ENCODE measurements around the gene CHRNA7. TPM values are rescaled to one million over a fixed set of nuclear protein-coding genes. Genes with fewer than 3 reads are reported as not detected.
"Not testable (repeated sequence)": the region's sequence is repeated elsewhere in the genome, so short reads cannot be mapped to it uniquely, and the experiment has no call there.

Gene CHRNA7
- total and polyA plus RNA-seq, 9 donors: 1.6 to 5.2 (median 3.3) TPM

DNA sequence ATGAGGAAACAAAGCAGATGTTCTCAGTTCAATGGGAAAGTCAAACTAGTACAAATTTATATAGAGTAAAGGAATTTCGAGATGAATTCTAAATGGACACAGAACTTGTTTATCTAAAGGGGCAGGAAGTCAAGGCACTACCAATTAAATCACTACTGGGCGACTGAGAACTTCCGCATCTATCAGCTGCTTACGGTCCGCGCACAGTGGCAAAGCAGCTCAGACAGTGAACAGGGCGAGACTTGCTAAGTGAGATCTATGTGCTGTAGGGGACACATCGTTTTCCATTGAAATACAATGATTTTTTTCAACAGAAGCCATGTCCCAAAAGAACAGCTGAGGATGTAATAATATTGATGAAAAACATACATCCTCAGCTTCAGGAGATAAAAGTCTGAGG is 105.0 kb downstream of the CHRNA7 start:
- H3K36me3 ChIP-seq: no peaks in the 10 kb centered on the region
- WGBS, 3 donors: 14 to 18% (median 14%) methylated on average over 8 of the region's 8 CpGs
- H3K27ac ChIP-seq: no peak overlapping the region
- no peaks in the 10 kb centered on the region for H3K4me1 ChIP-seq (ENCODE audit: insufficient read depth)
- no peaks in the 10 kb centered on the region for H3K9me3 ChIP-seq
- TF ChIP-seq EP300 (IDR thresholded peaks at IDR 0.05) (no peak), POLR2A (IDR thresholded peaks at IDR 0.05) (no peak)
- TF ChIP-seq, protein P1, sequence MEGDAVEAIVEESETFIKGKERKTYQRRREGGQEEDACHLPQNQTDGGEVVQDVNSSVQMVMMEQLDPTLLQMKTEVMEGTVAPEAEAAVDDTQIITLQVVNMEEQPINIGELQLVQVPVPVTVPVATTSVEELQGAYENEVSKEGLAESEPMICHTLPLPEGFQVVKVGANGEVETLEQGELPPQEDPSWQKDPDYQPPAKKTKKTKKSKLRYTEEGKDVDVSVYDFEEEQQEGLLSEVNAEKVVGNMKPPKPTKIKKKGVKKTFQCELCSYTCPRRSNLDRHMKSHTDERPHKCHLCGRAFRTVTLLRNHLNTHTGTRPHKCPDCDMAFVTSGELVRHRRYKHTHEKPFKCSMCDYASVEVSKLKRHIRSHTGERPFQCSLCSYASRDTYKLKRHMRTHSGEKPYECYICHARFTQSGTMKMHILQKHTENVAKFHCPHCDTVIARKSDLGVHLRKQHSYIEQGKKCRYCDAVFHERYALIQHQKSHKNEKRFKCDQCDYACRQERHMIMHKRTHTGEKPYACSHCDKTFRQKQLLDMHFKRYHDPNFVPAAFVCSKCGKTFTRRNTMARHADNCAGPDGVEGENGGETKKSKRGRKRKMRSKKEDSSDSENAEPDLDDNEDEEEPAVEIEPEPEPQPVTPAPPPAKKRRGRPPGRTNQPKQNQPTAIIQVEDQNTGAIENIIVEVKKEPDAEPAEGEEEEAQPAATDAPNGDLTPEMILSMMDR (IDR thresholded peaks at IDR 0.05): no peak
- H3K27me3 ChIP-seq: no peaks in the 10 kb centered on the region
- intact Hi-C loops (cut with DNase I): no loop called here
- no peak for DNase-seq
- no peak overlapping the region for H3K4me3 ChIP-seq

DNA sequence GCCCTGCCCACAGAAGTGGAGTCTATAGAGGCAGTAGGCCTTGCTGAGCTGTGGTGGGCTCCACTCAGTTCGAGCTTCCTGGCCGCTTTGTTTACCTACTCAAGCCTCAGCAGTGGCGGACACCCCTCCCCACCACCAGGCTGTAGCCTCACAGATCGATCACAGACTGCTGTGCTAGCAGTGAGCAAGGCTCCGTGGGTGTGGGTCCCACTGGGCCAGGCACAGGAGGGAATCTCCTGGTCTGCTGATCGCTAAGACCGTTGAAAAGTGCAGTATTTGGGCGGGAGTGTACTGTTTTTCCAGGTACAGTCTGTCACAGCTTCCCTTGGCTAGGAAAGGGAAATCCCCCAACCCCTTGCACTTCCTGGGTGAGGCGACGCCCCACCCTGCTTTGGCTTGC is 115.2 kb downstream of the CHRNA7 start:
- 89 to 95% (median 94%) methylated on average over 10 of the region's 10 CpGs for WGBS, 3 donors
- H3K27ac ChIP-seq; DNase-seq; intact Hi-C loops (cut with DNase I); H3K27me3 ChIP-seq; H3K9me3 ChIP-seq; H3K36me3 ChIP-seq; H3K4me1 ChIP-seq (ENCODE audit: insufficient read depth); H3K4me3 ChIP-seq: not testable (repeated sequence)

DNA sequence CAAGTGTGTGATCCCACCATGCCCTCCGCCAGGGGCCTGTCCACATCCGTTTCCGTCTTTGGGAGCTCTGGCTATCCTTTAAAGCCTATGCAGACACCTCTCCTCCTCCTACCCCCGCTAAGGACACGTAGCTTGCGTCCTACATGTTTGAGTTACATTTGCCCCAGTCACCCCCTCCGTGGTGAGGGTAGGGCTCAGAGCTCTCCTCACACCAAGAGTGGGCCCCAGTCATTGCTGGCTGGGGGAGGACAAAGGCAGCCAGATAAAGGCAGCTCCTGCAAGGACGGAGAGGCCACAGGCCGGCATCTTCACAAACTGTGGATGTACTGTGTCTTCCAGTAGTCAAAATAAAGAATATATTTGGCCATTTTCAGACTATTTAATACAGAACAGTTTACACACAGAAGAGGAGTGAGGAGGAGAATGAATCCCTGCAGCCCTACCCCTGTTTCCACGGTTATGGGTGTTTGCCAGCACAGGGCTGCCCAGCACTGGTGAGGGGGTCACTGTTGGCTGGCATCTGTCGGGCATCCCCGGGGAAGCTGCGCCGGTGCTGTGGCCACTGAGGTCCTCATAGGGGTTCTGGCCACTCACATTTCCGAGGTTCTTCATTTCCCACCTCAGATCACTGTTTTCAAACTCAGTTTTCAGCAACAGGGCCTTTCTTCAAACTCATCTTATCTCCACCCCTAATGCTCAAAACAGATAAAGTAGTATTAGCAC is 118.7 kb downstream of the CHRNA7 start:
- Histone ChIP-seq H3K4me3 (no peak overlapping the region), H3K27ac (no peak overlapping the region), H3K4me1 (ENCODE audit: insufficient read depth) (no peaks in the 10 kb centered on the region), H3K36me3 (no peaks in the 10 kb centered on the region), H3K9me3 (no peaks in the 10 kb centered on the region), H3K27me3 (no peaks in the 10 kb centered on the region)
- DNase-seq: no peak
- WGBS, 3 donors: 54 to 70% (median 62%) methylated on average over 15 of the region's 15 CpGs
- intact Hi-C loops (cut with DNase I): no loop called here
- TF ChIP-seq EP300 (IDR thresholded peaks at IDR 0.05) (no peak), POLR2A (IDR thresholded peaks at IDR 0.05) (no peak)
- TF ChIP-seq, protein P1 (IDR thresholded peaks at IDR 0.05): no peak

DNA sequence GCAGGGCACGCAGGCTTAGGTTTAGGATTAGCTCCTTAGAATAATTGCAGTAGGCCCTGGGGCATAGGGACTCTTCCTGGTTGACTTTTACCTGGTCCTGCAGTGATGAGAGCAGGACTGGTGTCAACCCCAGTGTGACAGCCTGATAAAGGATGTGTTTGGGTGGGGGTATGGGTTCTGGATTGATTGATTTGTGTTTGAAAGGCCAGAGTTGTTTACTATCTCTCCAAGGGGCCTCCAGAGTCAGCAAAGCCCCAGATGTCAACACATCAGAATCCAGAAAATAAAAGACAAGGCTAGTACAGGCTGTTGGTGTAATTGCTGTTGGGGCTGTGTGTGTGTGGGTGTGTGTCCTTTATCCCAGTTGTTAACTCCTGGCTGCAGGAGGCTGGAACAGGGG is 122.3 kb downstream of the CHRNA7 start:
- no peaks in the 10 kb centered on the region for H3K27me3 ChIP-seq
- 67 to 82% (median 81%) methylated on average over 1 of the region's 1 CpG for WGBS, 3 donors
- no peaks in the 10 kb centered on the region for H3K36me3 ChIP-seq
- no peaks in the 10 kb centered on the region for H3K4me1 ChIP-seq (ENCODE audit: insufficient read depth)
- no peak overlapping the region for H3K27ac ChIP-seq
- intact Hi-C loops (cut with DNase I): no loop called here
- no peaks in the 10 kb centered on the region for H3K9me3 ChIP-seq
- no peak overlapping the region for H3K4me3 ChIP-seq
- no peak for DNase-seq
- TF ChIP-seq, protein P1 (IDR thresholded peaks at IDR 0.05): no peak
- TF ChIP-seq EP300 (IDR thresholded peaks at IDR 0.05) (no peak), POLR2A (IDR thresholded peaks at IDR 0.05) (no peak)

DNA sequence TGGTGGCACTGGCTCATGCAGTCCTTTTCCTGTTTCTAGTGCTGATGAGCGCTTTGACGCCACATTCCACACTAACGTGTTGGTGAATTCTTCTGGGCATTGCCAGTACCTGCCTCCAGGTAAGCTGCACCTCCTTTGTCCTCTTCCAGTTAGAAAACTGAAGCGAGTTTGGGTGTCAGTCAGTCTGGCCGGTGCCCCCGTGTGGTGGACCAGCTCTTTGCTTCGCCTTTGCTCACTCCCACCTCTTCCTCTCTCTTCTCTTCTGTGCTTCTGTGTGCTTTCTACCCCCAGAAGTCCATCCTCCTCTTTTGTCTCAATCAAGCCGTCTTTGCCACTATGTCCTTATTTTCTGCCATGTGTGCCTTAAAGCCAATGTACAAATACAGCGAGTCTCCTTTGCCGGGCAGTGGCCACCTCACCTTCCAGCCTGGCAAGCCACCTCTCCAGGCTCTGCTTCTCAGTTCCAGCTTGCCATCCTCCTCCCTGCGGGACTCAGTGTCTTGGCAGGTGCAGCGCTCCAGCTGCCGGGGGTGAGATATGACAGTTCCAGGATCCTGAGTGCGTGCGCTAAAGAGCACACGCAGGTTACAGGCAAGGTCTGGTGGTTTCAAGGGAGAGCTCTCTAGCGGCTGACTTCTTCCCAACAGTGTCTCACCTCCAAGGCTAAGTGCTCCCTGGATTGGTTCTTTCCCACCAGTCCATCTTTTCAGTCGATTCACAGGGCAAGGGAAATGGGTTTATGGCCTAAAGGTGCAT is 123.7 kb downstream of the CHRNA7 start:
- H3K36me3 ChIP-seq; H3K27me3 ChIP-seq; DNase-seq; intact Hi-C loops (cut with DNase I); H3K4me3 ChIP-seq; H3K4me1 ChIP-seq (ENCODE audit: insufficient read depth); H3K9me3 ChIP-seq; H3K27ac ChIP-seq: not testable (repeated sequence)
- WGBS, 3 donors: no CpG with 5 or more reads among the region's 18 CpGs

DNA sequence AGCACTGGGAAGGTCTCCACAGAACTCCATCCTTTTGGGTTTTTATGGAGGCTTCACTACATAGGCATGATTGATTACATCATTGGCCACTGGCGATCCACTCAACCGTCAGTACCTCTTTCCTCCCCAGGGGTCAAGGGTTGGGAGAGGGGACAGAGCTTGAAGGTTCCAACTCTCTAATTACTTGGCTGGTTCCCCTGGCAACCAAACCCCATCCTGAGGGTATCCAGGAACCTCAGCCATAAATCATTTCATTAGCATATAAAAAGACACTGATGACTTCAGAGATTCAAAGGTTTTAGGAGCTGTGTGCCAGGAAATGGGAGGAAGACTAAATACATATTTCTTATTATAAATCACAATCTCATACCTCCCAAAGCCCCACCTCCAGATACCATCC is 131.8 kb downstream of the CHRNA7 start:
- 80% methylated on average over 1 of the region's 2 CpGs; no CpG with 5 or more reads in 2 of the 3 donors for WGBS, 3 donors
- H3K36me3 ChIP-seq; DNase-seq; H3K9me3 ChIP-seq; H3K4me3 ChIP-seq; intact Hi-C loops (cut with DNase I); H3K27ac ChIP-seq; H3K27me3 ChIP-seq; H3K4me1 ChIP-seq (ENCODE audit: insufficient read depth): not testable (repeated sequence)

DNA sequence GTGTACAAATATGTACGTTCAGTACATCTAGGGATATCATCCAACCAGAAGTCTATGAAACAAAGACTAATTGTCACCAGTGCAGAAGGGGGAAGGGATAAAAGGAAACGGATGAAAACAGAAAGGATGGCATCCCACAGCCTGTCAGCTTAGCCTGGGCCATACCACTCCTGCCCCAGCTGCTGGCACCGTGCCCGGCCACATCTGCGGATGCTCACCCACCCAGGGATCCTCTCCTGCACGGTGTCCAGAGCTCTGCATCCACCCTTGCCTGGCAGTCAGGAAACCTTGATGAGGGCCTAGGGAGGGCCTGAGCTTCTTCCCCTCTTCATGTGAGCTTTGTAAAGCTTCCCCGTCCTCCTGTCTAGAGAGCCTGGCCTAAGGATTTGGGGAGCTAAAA is 133.8 kb downstream of the CHRNA7 start:
- intact Hi-C loops (cut with DNase I); H3K36me3 ChIP-seq; H3K9me3 ChIP-seq; DNase-seq; H3K27ac ChIP-seq; H3K4me1 ChIP-seq (ENCODE audit: insufficient read depth); H3K4me3 ChIP-seq; H3K27me3 ChIP-seq: not testable (repeated sequence)
- WGBS, 3 donors: 80% methylated on average over 1 of the region's 7 CpGs; no CpG with 5 or more reads in 2 of the 3 donors

DNA sequence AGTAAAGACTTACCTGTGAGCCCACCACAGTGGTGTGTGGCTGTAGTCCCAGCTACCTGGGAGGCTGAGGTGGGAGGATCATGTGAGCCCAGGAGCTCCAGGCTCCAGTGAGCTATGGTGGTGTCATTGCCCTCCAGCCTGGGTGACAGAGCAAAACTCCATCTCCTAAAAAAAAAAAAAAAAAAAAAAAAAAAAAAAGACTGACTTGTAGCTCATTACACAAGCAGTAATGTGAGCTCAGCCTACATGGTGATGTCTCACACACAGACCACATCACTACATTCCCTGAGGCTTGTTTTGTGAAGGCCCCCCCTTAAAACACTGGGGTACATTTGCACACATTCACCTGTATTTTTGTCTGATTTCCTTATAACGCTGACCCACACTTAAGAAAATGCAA is 134.4 kb downstream of the CHRNA7 start:
- no CpG with 5 or more reads among the region's 1 CpG for WGBS, 3 donors
- intact Hi-C loops (cut with DNase I); H3K4me1 ChIP-seq (ENCODE audit: insufficient read depth); H3K9me3 ChIP-seq; H3K27me3 ChIP-seq; H3K27ac ChIP-seq; H3K4me3 ChIP-seq; DNase-seq; H3K36me3 ChIP-seq: not testable (repeated sequence)
